DMS114 treated with DMSO at 0.1 percent for 48 hours (cell line): Measurements from ENCODE around the gene C2CD3.

Source experiments
- DNase-seq: peaks from one replicate; lab custom pipeline; 2025; ENCODE audit not compliant: unreplicated experiment; lab: John Stamatoyannopoulos, UW

The C2CD3 gene

DNA sequence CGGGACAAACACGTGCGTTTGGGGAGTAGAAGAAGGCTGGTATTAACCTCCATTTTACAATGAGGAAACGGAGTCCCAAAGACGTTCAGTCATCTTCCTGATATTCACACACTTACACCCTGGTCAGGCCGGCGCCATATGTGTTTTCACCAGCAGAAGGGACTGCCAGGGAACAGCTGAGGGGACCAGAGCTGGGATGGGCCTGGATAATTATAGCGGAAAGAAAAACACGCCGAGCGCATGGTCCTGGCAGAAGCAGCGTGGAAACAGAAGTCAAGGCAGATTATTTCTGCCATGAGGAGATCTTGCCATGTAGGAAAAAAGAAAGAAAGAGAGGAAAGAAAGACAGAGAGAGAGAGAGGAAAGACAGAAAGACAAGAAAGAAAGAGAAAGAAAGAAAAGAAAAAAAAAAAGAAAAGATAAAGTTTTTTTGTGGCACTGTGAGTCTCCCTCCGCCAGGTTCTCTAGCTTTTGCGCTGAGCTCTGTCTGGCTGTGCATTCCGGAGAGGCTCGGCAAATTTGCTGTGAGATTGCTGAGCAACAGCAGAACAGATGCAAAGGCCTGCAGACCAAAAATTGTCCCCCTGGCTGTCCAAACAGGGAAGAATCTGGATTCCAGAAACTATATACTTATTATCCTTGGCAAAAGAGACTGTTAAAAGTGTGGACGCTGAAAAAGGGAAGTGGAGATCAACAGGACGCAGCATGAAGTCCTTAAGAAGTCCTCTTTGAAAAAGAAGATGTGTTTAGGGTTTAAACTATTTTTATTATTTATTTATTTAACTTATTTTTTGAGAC is 186.9 kb downstream of the C2CD3 start:
- DNase-seq, result no peak

DNA sequence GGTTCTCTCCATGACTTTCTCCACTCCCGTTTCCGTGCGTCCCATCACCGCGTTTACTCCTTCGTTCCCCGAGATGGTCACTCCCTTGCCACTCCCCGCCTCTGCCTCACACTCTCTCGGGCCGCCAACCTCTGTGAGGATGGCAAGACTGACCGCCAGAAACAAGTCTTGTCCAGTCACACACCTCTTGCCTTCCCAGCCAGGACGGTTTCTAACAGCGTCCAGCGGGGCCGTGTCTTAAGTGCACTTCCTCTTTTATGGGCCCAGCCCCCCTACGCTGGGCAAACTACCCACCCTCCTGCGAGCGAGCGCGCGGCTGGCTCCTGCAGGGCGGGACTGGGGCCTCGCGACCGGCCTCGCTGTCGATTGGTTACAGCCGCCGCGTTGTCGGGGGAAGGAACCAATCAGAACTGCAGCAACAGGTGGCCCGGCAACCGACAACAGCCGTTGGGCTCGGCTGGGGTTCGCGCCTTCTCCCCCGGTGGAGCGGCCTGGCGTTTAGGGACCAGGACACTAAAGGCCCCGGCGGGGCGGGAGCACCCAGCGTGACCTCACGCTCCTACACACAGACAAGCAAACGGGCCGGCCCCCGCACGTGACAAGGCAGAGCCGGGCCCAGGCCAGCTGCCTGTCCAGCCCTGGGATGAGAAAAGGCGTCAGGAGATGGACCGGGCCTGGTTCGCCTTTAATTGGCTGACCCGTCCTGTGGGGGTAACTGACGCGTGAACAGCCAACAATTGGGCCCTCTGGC is 187.6 kb downstream of the C2CD3 start:
- DNase-seq, result peak; percentile 86

DNA sequence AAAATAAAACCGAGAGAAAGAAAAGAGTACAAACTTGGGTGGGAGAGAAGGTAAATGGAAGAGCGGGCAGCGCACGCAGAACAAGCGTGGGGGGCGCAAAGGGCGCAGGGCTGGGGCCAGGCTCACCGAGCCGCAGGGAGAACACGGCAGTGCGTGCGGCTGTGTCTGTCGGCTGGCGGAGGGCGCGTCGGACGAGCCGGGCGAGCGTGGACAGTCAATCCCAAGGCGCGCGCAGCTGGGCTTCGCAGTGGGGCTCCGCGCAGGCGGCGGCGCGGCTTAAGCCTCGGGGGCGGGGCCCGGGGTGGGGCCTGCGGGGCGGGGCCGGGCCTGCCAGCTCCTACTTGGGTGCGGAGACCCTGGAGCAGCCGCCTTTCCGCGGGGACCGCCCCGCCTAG is 188.2 kb downstream of the C2CD3 start, which contains the start of gene UCP2:
Gene UCP2 (minus strand): TSS at position 249 of the 395 bp plus-strand sequence. CDS start 4,465 bp downstream, outside the sequence.
- DNase-seq, result no peak

DNA sequence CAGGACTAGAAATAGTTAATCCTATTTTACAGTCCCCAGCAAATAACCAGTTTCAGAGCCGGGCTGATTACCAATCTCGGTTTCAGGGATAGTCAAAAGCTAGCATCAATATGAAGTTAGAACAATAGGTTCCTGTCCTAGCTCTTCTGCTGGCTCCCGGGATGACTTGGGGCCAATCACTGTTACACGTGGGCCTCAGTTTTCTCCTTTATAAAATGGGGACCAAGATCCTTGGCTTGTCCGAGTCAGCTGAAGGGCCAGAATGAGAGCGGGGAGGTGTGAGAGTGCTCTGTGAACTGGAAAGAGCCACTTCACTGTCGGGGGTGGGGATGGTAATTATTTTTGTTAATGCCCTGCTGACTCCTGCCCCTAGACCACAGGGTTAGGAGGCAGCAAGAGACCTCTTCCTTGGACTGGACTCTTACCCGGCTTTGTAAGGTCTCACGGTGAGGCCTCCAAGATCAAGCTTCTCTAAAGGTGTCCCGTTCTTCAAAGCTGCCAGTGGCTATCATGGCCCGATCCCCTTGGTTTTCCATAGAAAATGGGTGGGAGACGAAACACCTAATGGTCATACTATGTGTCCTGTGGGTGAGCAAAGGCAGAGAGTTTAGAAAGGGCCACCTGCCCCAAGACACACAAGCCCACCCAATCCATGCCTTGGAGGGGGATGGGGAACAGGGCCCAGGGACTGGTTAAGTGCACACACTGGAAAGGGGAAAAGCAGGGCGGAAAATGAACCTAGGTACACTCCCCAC is 189.6 kb downstream of the C2CD3 start:
- no peak for DNase-seq

DNA sequence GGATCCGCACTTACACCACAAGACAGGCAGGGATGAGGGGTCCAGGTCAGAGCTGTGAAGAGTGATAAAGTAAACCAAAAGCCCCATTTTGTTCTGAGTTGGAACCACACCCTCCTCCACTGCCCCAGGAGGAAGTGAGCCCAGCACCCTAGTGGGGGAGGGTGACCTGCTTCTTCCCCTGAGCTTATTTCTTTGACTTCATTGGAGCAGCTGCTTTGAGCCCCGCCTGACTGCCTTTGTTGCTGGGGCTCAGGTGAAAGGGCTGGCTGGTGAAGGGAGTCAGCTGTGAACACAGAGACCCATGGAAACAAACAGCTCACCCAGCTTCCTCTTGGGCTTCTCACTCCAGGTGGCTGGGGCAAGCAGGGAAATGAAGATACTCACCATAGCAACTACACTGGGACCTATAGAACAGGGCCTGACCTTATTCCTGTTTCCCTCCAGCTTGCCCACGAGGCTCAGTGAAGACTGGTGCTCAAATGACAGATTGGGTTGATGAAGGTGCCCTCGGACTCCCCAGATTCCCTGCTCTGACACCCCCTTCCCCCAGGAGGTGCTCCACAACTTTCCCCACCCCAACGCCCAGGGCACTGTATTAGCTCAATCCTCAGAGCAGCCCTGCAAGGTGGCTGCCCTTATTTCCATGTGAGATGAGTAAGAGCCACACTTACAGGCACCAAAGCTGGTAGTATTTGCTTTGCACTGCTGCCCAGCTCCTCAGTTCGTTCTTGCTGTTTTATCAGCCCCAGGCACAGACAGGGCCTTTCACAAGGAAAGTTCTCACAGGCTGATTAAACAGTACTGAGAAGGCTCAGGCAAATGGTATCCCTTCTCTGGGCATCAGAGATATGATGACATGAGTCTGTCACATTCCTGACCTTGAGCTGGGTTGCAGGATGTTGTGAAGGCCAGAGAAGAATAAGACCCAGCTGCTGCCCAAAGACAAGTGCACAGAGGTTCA is 190.5 kb downstream of the C2CD3 start:
- DNase-seq, result no peak

DNA sequence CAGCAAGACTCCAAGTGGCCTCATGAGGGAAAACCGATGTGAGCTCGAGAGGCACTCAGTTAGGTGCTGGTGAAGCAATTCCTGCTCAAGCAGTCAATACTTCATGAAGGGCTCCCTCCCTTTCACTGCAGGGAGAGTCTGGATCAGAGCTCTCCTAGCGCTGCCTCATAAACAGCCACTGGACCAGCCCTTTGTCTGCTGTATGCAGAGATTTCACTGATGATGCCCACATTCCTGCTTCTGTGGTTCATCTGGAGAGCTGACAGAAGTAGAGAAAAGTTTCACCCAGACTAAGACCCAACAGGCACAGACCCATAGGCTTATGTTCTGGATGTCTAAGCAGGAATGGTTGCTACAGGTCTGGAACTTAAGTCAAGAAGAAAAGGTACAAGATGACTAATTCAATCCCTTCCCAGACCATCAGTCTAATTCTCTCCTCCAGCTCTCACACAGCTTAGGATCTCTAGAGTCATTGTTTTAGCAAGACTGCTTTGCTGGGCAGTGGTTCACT is 192.2 kb downstream of the C2CD3 start:
- no peak for DNase-seq

DNA sequence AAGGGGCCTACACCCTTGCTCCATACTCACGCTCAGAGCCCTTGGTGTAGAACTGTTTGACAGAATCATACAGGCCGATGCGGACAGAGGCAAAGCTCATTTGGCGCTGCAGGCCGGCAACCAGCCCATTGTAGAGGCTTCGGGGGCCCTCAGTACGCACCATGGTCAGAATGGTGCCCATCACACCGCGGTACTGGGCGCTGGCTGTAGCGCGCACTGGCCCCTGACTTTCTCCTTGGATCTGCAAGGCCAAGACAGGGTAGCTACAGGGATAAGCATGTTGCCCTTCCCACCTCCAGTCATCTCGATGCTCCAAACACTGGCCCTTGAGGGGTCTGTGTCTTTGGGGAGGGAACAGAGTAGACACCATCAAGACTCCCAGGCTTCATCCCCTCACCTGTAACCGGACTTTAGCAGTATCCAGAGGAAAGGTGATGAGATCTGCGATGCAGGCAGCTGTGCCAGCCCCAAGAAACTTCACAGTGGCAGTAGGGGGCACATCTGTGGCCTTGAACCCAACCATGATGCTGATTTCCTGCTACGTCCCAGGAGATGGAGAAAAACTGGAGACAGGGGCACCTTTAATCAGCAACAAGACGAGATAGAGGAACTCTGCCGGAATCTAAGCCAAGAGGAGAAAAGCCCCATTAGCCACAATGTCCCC is 192.8 kb downstream of the C2CD3 start:
- no peak for DNase-seq

DNA sequence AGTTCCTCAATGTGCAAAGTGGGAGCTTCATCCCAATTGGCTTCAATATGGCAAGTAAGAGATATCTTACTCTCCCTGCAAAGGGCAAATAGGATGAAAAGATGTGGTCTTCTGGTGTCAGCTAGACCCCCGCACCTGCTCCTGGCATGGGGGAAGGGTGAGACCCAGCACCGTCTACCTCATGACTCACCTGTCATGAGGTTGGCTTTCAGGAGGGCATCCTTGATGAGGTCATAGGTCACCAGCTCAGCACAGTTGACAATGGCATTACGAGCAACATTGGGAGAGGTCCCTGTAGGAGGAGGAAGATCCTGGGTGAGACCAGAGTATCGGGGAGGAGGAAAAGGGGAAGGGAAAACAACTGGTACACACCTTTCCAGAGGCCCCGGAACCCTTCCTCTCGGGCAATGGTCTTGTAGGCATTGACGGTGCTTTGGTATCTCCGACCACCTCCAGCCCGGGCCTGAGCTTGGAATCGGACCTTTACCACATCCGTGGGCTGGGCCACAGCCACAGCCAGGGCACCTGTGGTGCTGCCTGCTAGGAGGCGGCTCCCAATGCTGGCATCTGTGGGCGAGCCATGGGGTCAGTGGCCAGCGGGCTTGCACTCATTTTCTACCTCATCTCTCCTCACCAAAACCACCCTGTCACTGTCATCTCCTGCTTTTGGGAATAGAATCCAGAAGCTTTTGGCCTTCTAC is 194.2 kb downstream of the C2CD3 start:
- DNase-seq, result no peak

DNA sequence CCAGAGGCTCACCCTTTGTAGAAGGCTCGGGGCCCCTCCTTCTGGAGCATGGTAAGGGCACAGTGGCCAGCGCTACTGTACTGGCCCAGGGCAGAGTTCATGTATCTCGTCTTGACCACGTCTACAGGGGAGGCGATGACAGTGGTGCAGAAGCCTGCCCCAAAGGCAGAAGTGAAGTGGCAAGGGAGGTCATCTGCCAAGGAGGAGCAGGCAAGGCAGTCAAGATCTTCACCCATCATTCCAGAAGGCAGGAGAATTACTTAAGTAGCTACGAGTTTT is 195.4 kb downstream of the C2CD3 start:
- DNase-seq, result no peak

DNA sequence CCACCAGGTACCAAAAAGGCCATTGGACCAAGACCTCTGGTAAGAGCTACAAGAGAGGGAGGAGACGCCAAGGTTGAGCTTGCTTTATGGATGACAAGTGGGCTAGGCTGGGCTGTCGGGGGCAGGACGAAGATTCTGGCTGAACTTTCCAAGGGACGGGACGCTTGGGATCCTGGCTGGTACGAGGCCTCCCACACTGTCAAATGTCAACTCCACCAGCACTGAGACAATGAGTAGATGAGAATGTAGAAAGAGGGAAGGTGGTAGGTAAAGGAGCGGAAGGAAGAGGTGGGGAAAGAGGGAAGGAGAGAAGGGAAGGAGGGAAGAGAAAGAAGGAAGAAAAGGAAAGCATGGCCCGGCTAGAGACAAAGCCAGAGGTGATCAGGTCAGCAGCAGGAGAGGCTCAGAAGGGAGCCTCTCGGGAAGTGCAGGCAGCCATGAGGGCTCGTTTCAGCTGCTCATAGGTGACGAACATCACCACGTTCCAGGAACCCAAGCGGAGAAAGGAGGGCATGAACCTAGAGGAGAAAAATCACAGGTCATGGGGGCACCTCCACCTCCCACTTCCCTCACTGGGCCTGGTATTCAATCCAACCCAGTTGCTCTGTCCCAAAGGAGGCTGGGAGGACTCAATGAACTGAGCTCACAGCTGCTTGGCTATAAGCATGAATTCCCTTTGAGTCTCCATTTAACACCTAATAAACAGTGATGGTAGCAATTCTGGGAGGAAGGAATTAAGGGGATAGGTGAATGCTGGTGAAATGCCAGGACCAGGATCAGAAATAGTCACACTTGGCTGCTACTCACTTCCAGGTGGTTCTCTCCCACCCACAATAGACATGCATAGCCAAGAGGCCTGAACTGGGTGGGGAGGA is 196.0 kb downstream of the C2CD3 start:
- no peak for DNase-seq

DNA sequence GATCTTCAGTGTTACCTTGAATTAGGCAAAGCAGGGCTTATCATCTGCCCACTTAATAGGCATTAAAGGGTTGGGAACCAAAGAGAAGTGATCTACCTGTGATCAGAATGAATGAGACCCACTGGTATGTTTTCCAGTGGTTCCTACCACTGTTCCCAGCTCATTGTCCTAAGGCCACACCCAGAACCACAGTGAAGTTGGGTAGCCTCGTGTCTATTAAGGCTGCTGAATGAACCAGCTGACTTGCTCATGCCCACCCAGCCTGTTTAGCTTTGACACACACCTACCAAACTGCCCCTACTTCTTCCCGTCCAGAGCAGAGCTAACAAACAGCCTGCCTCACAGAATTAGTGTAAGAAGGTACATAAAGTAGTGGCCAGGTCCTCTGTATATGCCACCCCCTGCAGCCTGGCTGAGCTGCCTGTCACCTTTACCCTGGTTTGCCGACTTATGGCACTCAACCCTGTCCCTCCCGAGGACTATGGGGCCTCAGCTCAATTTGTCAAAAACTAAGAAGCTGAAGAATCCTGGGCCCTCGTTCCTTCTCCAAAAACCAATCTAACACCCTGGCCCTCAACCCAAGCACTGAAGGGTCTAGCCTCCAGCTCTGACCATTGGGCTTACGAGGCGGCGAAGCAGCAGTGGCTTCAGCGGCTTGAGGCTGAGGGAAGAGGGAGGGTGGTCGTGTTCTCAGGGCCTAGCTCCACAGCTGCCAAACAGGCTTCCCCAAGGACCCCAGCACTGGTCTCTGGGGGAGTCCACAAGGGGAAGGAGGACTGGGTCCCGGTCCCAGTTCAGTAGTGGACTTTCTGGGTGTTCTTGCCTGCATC is 198.0 kb downstream of the C2CD3 start:
- no peak for DNase-seq

DNA sequence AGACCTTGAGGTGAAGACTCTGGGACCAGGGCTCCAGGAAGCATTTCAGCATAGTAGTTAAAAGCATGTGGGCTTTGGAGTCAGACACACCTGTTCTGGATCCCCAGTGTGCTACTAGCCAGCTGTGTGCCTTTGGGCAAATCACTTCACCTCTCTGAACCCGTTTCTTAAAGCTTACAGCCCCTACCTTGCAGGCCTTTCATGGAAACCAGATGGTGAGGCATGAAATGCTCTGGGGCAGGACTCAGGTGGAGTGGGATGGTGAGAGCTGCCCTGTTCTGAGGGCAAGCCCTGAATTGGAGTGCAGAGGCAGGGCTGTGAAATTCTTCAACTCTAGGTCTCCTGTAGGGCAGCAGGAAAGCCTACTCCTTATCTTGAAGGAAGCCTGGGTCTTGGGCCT is 198.6 kb downstream of the C2CD3 start:
- no peak for DNase-seq

DNA sequence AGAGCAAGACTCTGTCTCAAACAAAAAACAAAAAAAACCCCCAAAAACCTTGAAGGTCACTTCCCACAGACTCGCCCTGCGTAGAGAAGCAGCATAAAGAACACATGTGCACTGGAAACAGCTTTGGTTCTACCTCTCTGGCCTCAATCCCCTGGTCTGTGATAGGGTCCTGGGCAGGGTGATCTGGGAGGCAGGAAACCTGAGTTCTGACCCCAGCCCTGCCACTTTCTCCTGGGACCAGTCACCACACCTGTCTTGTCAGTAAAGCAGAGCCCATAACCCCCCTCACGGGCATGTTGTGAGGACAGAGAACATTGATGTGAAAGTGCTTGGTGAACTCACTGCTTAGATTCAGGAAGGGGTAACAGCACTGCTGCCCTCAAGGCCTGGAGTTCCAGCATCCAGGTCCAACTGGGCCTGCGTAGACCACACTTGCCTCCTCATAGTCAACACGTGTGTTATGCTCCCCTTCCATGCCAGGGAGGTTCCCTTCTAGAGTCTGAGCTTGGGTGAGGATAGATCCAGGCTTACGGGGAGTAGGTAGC is 199.6 kb downstream of the C2CD3 start:
- no peak for DNase-seq

DNA sequence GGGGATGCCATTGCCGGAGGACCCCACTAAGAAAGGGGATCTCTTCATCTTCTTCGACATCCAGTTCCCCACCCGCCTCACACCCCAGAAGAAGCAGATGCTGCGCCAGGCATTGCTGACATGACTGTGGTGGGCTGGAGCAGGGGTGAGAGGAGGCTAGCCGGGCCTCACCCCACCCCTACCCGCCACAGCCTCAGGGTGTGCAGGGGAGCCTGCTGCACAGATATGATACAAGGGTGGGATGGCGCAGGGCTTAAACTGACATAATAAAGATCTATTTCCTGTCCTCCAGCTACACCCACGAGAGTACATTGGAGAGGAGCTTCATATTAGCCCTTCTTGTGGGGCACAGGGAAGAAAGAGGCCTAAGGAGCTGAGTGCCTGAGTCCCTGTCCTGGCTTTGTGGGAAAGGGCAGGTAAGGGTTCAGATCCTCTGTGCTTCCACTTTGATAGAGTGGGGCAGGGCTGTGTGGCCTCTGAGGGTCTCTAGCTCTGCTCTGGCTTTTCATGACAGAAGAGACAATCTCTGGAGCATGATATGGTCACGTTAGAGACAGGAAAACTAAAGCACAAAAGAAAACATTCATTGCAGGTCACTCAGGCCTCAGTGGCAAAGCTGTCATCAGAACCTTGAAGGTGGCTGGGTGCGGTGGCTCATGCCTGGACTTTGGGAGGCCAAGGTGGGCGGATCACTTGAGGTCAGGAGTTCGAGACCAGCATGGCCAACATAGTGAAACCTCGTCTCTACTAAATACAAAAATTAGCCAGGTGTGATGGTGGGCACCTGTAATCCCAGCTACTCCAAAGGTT is 200.6 kb downstream of the C2CD3 start:
- no peak for DNase-seq

DNA sequence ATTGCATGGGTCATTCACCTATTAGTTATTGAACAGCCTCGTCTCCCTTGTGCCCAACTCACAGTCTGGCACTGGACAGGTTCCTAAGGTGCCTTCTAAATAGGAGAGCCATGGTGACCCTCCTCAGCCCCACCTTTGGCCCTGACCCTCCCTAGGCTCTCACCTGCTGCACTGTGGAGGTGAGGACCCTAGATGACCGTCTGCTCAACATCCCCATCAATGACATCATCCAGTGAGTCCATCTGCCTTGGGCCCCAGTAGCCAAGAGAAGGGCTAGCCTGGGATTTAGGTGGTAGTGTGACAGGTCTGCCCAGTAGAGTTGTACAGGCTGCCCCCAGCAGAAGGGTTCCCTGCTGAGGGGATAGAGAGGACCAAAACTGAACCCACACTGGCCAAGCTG is 201.7 kb downstream of the C2CD3 start:
- DNase-seq, result no peak

DNA sequence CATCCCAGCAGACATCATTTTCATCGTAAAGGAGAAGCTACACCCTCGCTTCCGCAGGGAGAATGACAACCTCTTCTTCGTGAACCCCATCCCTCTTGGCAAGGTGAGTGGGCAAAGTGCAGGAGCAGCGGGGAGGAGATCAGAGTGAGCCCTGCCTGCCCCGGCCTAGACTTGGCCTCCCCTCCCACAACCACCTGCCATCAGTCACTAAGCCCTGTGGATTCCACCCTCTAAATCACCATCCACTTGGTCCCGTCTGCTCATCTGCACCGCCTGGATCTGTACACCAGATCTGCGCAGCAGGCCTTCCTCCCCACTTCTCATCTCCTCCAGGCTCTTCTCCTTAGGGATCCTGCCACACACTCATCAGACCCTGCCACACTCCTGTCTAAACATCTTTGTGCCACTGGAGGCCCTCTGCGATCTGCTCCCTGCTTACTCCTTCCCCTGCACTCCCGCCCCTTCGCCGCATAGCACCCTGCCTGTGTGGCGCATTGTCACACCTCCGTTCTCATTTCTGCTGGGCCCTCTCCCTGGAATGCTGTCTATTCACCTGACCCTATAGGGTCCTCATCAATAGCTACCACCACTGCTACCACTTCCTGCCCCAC is 202.3 kb downstream of the C2CD3 start:
- DNase-seq, result no peak
